Spleen (tissue), 11 donors: Measurements from ENCODE around the gene CACNB1. TPM values are rescaled to one million over a fixed set of nuclear protein-coding genes. Genes with fewer than 3 reads are reported as not detected.

Experiments used
- DNase-seq: peaks from one replicate; pipeline ENCODE4 v3.0.0-alpha.2; 2020
- H3K27ac ChIP-seq, 8 donors: fragments of 200-600 bp; sonication (generic) in 7 of 8; 1 replicate in 4 of 8; 2 replicates in 4 of 8; pipeline versions ENCODE4 v1.5.0 to v1.8.0; 2016 to 2021; ENCODE audit warnings: inconsistent platforms in 4 of 8, mild to moderate bottlenecking in 4 of 8, moderate library complexity in 1 of 8
- H3K27me3 ChIP-seq, 7 donors: fragments of 200-600 bp; sonication (generic) in 6 of 7; replicated peaks in 1 of 7; 1 replicate in 4 of 7; 2 replicates in 3 of 7; pipeline versions ENCODE4 v1.5.0 to v1.8.0; 2016 to 2021; ENCODE audit warnings: inconsistent platforms in 3 of 7, mild to moderate bottlenecking in 1 of 7
- H3K36me3 ChIP-seq, 6 donors: fragments of 200-600 bp; sonication (generic) in 5 of 6; 1 replicate in 4 of 6; 2 replicates in 2 of 6; pipeline versions ENCODE4 v1.5.0 to v1.8.0; 2016 to 2021; ENCODE audit warnings: inconsistent platforms in 2 of 6
- H3K4me1 ChIP-seq, 6 donors: fragments of 200-600 bp; sonication (generic) in 5 of 6; 1 replicate in 3 of 6; 2 replicates in 3 of 6; pipeline versions ENCODE4 v1.5.0 to v1.8.0; 2016 to 2021; ENCODE audit warnings: inconsistent platforms in 3 of 6
- H3K4me3 ChIP-seq, 8 donors: fragments of 200-600 bp; sonication (generic) in 7 of 8; 1 replicate in 4 of 8; 2 replicates in 4 of 8; pipeline versions ENCODE4 v1.5.0 to v1.8.0; 2016 to 2021; ENCODE audit warnings: inconsistent platforms in 4 of 8, mild to moderate bottlenecking in 4 of 8, moderate library complexity in 2 of 8
- H3K9me3 ChIP-seq, 8 donors: fragments of 200-600 bp; sonication (generic) in 7 of 8; 1 replicate in 4 of 8; 2 replicates in 4 of 8; pipeline versions ENCODE4 v1.5.0 to v1.8.0; 2016 to 2021; ENCODE audit warnings: inconsistent platforms in 4 of 8
- POLR2A ChIP-seq, 3 donors: fragments of 450-650 bp; IDR thresholded peaks; one replicate each; pipeline ENCODE4 v1.5.1; 2017; ENCODE audit warnings: antibody characterized with exemption in 3 of 3, mild to moderate bottlenecking in 1 of 3
- POLR2AphosphoS5 ChIP-seq, 3 donors: sonication (generic); formaldehyde crosslinking; IDR thresholded peaks; one replicate each; pipeline ENCODE4 v1.5.1; 2017; ENCODE audit warnings: antibody characterized with exemption in 3 of 3
- WGBS, 5 donors: extraction: QIAGEN DNeasy Blood & Tissue Kit in 3 of 5; methylation state at CpG; one replicate each; pipeline versions ENCODE4 v1.1.5 to v1.1.7; 2013 to 2018; 5-methylcytosine and 5-hydroxymethylcytosine counted together
- intact Hi-C: fragments of 100-400 bp; cut with DNase I; formaldehyde crosslinking; loops from one replicate; pipeline ENCODE4 v1.15.0; 2023; ENCODE audit warnings: low total_unique reads
- polyA plus RNA-seq, 3 donors: library from polyadenylated mRNA; stranded (reverse); fragments of 200-250 nt; gene quantifications; one replicate each; pipeline ENCODE4 v1.2.1, GENCODE V29; 2013
- total RNA-seq, 7 donors: library from RNA; depleted of rRNA in 3 of 7; stranded (reverse); fragments of >200 nt in 3 of 7; fragmentation: NEBNext Ultra II Directional in 4 of 7; extraction: Animal tissue kit (Norgen Biotek cat#: 25700) in 4 of 7; gene quantifications; one replicate each; pipeline versions ENCODE4 v1.1.0 to v1.2.1, GENCODE V29; 2016 to 2021
- TF ChIP-seq, protein P1 (sequence below), 11 experiments: fragments of 200-600 bp in 7 of 11; fragments of 450-650 bp in 4 of 11; sonication (generic) in 4 of 11; IDR thresholded peaks in 8 of 11; conservative IDR thresholded peaks in 3 of 11; 1 replicate in 7 of 11; 2 replicates in 4 of 11; pipeline versions ENCODE4 v1.4.0 to v1.8.0; 2016 to 2021; ENCODE audit warnings: antibody characterized with exemption in 11 of 11, inconsistent platforms in 4 of 11, mild to moderate bottlenecking in 1 of 11
- donor health status: healthy with polysubstance abuse.
- donor health status: DM: no; HTN: no; CAD: no; lungs with moderate emphysema.
- donor health status: DM: no; HTN: no; CAD: no.
- donor health status: Bipolar disorder and iron deficiency.
- donor health status: healthy.
- donor health status: DM: no; HTN: no; CAD: no.
- donor health status: DM: yes; HTN: yes; CAD: no.

CACNB1 gene
- total and polyA plus RNA-seq, 10 donors, result 2.0 to 11.9 (median 6.7) TPM

DNA sequence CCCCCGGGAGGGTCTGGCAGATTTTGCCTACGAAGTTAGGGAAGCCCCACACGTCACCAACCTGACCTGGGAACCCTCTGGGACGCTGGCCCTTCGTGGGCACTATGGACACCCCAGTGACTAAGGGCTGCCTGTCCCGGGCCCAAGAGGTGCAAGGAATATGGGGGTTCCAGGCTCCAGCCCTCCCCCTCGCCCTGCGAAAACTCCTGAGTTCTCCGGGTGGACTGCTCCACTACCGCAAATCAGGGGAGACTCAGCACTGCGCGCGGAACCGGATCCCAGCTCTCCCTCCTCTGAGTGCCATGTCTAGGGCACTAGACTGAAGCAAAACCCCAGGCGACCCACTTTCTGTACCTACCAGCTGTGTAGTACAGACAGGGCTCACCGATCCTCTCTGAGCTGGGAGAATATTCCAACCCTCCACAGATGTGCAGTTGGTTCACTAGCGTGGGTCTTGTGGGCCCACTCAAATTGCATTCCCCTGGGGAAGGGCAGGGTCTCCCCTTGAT, 31.6 kb downstream of the CACNB1 start, which contains the start of gene ARL5C:
TSS of gene ARL5C (minus strand) at position 321 of the 509 bp plus-strand sequence. CDS start 401 bp downstream, outside the sequence.
- H3K4me1 ChIP-seq, result peaks cover 13 to 44% (median 37%) of the 10 kb centered on the region in 6 donors
- TF ChIP-seq, protein P1, sequence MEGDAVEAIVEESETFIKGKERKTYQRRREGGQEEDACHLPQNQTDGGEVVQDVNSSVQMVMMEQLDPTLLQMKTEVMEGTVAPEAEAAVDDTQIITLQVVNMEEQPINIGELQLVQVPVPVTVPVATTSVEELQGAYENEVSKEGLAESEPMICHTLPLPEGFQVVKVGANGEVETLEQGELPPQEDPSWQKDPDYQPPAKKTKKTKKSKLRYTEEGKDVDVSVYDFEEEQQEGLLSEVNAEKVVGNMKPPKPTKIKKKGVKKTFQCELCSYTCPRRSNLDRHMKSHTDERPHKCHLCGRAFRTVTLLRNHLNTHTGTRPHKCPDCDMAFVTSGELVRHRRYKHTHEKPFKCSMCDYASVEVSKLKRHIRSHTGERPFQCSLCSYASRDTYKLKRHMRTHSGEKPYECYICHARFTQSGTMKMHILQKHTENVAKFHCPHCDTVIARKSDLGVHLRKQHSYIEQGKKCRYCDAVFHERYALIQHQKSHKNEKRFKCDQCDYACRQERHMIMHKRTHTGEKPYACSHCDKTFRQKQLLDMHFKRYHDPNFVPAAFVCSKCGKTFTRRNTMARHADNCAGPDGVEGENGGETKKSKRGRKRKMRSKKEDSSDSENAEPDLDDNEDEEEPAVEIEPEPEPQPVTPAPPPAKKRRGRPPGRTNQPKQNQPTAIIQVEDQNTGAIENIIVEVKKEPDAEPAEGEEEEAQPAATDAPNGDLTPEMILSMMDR (IDR thresholded peaks at IDR 0.05 in 8 of 11, conservative IDR thresholded peaks at IDR 0.05 in 3 of 11), result no peak
- H3K27me3 ChIP-seq, result peaks cover 0 to 36% (median 15%) of the 10 kb centered on the region in 7 donors
- peak within 1 kb of the TSS in 5 of 8 donors; percentile 3 to 65 (median 45) for H3K27ac ChIP-seq
- peak within 1 kb of the TSS; percentile 36 to 79 (median 49) for H3K4me3 ChIP-seq
- no peak for DNase-seq
- intact Hi-C loops, result no loop called here
- peaks cover 0 to 4% (median 0%) of the 10 kb centered on the region in 8 donors for H3K9me3 ChIP-seq
- H3K36me3 ChIP-seq, result no peaks in the 10 kb centered on the region
- 51 to 81% (median 53%) methylated on average over 10 to 17 of the region's 17 CpGs for WGBS, 5 donors

DNA sequence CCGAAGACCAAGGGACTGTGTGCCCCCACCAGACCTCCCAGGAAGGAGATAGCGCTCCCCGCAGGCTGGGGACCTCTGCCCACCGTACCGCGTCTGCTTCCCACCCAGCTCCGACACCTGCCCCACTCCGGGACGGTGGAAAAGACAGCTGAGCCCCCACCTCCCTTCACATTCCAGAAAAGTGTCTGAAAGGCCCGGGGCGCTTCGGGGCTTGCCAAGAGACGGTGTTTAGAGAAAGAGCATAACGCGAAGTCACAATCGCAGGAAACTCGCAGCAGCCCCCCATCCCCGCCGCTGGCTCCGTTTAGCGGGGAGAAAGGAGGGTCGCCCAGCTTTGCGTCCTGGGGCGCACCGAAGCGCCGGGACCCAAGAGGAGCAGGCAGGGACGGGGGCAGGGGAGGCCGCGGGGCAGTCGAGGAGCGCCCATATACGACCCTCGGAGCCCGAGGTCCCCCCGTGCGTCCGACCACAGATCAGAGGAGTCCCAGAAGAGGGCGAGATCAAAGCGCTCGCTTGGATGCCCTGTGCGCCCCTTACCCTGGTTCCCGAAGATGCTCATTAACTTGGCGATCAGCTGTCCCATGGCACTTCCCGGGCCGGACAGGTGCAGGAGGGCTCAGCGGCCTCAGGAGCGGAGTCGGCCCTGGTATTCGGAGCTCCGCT, 32.2 kb downstream of the CACNB1 start:
- Histone ChIP-seq H3K27me3 (peaks cover 0 to 40% (median 15%) of the 10 kb centered on the region in 7 donors), H3K36me3 (no peaks in the 10 kb centered on the region), H3K4me1 (peaks cover 13 to 44% (median 37%) of the 10 kb centered on the region in 6 donors), H3K9me3 (peaks cover 0 to 4% (median 0%) of the 10 kb centered on the region in 8 donors), H3K4me3 (peak overlapping the region; percentile 36 to 79 (median 49)), H3K27ac (peak overlapping the region in 4 of 8 donors; percentile 28 to 65 (median 50))
- no peak for TF ChIP-seq POLR2A (IDR thresholded peaks at IDR 0.05)
- no peak for TF ChIP-seq POLR2AphosphoS5 (IDR thresholded peaks at IDR 0.05)
- TF ChIP-seq, protein P1 (IDR thresholded peaks at IDR 0.05 in 8 of 11, conservative IDR thresholded peaks at IDR 0.05 in 3 of 11), result no peak
- 9 to 14% (median 12%) methylated on average over 20 to 51 of the region's 51 CpGs for WGBS, 5 donors
- DNase-seq, result no peak
- intact Hi-C loops, result no loop called here

DNA sequence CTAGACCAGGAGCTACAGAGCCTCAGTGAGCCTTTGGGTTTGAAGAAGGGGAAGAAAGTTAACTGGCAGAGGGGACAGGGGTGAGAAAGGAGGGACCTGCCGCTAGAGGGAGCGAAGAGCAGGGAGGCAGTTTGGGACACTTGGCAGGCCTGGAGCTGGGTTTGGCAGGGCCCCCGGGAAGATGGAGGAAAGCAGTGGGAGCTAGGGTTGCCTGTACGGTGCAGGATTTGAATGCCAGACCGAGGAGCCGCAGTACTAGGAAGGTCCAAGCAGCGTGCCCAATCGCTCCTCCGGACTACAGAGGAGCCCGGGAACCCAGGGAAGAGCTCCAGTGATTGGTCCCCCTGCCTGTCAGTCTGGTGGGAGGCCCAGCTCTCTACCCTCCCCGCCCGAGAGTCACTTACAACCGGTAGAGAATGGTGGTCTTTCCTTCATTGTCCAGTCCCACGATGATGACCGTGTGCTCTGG, 32.8 kb downstream of the CACNB1 start:
- Histone ChIP-seq H3K9me3 (peaks cover 0 to 4% (median 0%) of the 10 kb centered on the region in 8 donors), H3K4me3 (peak overlapping the region; percentile 36 to 79 (median 49)), H3K4me1 (peaks cover 13 to 44% (median 37%) of the 10 kb centered on the region in 6 donors), H3K27ac (peak overlapping the region in 4 of 8 donors; percentile 28 to 65 (median 50)), H3K27me3 (peaks cover 0 to 41% (median 15%) of the 10 kb centered on the region in 7 donors), H3K36me3 (no peaks in the 10 kb centered on the region)
- TF ChIP-seq, protein P1 (IDR thresholded peaks at IDR 0.05 in 8 of 11, conservative IDR thresholded peaks at IDR 0.05 in 3 of 11), result peak; percentile 60 to 88 (median 81)
- TF ChIP-seq POLR2AphosphoS5 (IDR thresholded peaks at IDR 0.05), result peak in 2 of 3 donors; percentile 9 to 36
- no peak for TF ChIP-seq POLR2A (IDR thresholded peaks at IDR 0.05)
- intact Hi-C loops, result no loop called here
- DNase-seq, result peak; percentile 91
- WGBS, 5 donors, result 0 to 1% (median 1%) methylated on average over 6 to 15 of the region's 15 CpGs

DNA sequence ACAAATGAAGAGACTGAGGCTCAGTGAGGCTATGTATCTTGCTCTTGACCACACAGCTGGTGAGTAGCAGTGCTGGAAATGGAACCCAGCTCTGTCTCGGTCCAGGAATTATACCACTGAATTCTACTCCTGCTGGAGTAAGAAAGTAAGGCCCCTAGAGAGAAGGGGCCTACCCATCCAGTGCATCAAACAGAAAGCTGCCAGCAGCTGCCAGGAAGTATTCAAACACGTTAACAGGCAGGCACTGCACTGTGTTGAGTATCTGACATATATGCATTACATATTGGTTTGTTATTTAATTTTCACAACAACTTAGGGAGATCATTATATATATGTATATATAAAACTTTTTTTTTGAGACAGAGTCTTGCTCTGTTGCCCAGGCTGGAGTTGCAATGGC, 35.5 kb downstream of the CACNB1 start:
- no peaks in the 10 kb centered on the region for H3K9me3 ChIP-seq
- 49 to 62% (median 56%) methylated on average over 2 of the region's 2 CpGs for WGBS, 5 donors
- H3K27me3 ChIP-seq, result peaks cover 0 to 29% (median 15%) of the 10 kb centered on the region in 7 donors
- DNase-seq, result no peak
- TF ChIP-seq POLR2A (IDR thresholded peaks at IDR 0.05), result no peak
- TF ChIP-seq, protein P1 (IDR thresholded peaks at IDR 0.05 in 8 of 11, conservative IDR thresholded peaks at IDR 0.05 in 3 of 11), result no peak
- no peak for TF ChIP-seq POLR2AphosphoS5 (IDR thresholded peaks at IDR 0.05)
- H3K4me3 ChIP-seq, result no peak overlapping the region
- peaks cover 7 to 31% (median 27%) of the 10 kb centered on the region in 6 donors for H3K4me1 ChIP-seq
- no peaks in the 10 kb centered on the region for H3K36me3 ChIP-seq
- intact Hi-C loops, result no loop called here
- H3K27ac ChIP-seq, result no peak overlapping the region
